ENCODE data around the gene ZNF791.

GRCh38 chr19:12666265-12667048 is 55.7 kb downstream of the ZNF791 start, which contains the start of the genes MAN2B1 and WDR83:
- TF ChIP-seq YY1 (IDR thresholded peaks at IDR 0.05; ENCODE audit: low read depth) (no peak), TCF12 (IDR thresholded peaks at IDR 0.05; ENCODE audit: low read depth) (no peak), EP300 (IDR thresholded peaks at IDR 0.05; ENCODE audit: borderline replicate concordance) (no peak), TAF1 (IDR thresholded peaks at IDR 0.05; ENCODE audit: low read depth) (peak; percentile 55; the same call in 1 of the 2 replicates), EGR1 (IDR thresholded peaks at IDR 0.05) (0 out of 2 replicates have a peak, but pooled peaks have one; percentile 3), CREB1 (IDR thresholded peaks at IDR 0.05; ENCODE audit: low read depth) (no peak), TEAD4 (IDR thresholded peaks at IDR 0.05) (no peak), ZBTB7A (IDR thresholded peaks at IDR 0.05; ENCODE audit: low read depth) (peak; percentile 79; the same call in 1 of the 2 replicates), NFIC (IDR thresholded peaks at IDR 0.05) (no peak), USF1 (IDR thresholded peaks at IDR 0.05) (no peak), REST (IDR thresholded peaks at IDR 0.05; ENCODE audit: low read depth) (no peak), MAX (IDR thresholded peaks at IDR 0.05) (no peak), RAD21 (IDR thresholded peaks at IDR 0.05; ENCODE audit: low read depth) (no peak), CEBPB (IDR thresholded peaks at IDR 0.05) (no peak)
